Cerebellar nuclear complex (tissue), 1 donor: ENCODE measurements around the gene INSIG2.

Source experiments
- DNase-seq, 2 experiments: peaks; one replicate each; lab custom pipeline; 2025; lab: John Stamatoyannopoulos, UW

The INSIG2 gene

DNA sequence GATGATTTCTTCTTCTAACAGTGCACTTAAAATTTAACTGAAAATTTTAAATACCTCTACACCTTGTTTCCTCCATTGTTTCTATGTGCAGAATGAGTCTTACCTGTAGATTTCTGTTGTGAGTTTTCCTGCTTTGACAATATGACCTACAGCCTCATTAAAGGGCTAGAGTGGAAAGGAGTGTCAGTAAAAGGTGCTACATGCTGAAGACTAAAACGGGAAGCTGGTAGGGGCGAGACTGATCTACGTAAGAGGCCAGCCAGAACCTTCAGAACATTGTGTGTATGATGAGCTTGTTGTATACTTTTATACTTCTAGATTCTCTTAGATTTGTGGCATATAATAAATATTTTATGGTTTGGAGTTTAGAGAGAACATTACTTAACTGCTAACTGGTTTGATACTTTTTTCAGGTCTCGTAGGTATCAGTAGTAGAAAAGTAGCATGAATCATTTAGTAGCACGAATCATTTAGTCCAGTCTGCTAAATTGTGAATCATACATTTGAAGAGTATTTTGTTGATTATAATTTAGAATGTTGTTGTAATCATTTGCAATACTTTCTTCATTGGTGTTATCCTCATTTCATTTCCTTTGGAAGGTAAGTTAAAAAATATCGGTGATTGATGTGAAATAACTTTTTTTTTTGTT is 14.3 kb downstream of the INSIG2 start:
- DNase-seq: no peak

DNA sequence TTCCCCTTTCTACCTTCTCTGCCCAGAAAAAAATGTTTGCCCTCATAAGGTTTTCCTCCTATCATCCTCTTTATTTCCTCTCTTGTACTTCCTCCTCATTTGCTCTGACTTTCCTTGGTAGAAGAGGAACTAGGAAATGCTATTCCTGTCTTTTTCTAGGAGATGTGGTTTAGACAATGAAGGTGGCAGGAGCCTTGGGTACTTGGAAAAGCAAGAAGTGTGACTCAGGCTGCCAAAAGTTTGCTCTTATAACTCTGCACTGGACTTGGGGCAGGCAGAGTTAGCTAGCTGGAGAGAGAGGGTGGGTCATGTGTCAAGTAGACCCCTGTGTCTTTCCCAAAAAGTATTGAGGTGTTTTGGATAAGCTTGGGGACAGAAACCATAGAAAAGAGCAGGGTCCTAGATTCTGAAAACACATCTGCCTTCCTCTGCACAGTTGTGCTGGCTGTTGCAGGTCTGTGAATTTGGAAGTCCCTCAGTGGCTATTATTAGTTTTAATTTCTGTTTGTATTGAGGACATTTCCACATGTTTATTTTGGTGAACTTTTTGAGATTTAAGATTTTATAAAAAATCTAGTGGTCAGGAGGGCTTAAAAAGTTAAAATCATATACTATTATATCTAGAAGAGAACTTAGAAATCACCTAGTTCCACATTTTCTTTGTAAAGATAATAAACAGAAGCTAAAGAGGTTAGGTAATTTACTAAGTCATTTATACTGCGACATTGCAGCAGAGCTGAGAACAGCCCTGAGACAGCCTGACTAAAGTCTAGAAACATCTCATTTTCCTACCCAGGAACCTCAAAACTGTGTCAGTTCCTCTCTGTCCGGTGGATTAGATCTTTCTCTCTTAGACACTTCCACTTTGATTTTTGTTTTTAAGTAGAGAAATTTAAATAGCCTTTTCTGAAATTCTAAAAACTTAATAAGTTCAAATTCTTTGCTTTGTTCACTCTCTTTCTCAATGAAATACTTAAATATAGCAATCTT is 16.0 kb downstream of the INSIG2 start:
- no peak for DNase-seq

DNA sequence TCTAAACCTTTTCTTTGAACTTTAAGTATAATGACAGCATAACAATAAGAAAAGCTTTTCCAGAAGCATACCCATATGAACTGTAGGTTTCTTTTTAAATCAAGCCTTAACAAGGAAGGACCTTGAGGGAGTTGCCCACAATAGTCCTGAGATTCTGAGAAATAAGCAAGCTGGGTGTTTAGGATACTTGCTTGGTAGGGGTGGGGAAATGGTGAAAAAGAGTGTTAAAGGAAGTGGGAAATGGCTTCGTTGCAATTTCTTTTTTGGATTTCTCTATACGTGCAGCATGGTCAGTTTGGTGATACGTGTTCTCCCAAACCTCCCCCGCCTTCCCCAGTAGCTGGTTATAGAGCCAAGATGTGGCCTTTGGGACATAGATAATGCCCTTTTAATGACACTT is 17.2 kb downstream of the INSIG2 start:
- no peak for DNase-seq

DNA sequence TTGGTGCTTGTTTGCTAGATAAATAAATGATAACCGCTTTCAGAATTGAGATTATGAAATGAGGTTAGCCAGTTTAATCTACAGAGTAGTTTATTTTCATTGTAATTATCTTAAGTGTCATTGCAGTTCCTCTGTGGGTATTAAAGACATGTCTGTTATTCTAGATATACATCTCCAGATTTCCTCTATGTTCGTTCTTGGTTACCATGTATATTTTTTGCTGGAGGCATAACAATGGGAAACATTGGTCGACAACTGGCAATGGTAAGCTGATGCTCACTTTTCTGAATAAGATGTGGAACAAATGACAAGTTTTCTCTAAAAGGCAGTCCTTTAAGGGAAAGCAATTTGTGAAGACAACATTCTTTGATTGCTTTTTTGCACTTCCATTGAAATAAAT is 18.7 kb downstream of the INSIG2 start:
- no peak for DNase-seq

DNA sequence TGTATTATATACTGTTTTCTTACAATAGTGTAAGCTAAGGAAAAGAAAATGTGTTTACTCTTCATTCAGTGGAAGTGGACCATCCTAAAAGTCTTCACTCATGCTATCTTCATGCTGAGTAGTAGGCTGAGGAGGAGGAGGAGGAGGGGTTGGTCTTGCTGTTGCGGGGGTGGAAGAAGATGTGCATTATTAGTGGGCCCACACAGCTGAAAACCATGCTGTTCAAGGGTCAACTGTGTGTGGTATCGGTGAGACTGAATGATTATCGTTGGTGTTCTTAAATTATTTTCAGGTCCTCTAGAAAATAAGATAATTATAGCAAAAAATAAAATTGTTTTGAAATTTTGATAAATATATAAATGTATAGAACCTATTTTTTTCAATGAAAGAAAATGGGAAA is 22.0 kb downstream of the INSIG2 start:
- DNase-seq: no peak

DNA sequence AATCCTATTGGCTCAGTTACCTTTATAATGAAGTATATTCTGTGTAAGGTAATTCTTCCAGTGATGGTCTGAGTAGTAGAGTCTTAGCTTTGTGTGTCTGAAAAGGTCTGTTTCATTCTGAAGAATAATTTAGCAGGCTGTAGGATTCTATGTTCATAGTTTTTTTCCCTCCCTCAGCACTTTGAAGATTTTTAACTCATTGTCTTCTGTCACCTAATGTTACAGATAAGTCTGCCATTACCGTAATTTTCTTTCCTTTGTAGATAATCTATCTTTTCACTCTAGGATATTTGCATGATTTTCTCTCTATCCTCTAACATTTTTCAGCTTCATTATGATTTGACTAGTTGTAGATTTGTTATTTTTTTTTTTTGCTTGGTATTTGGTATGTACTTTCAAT is 22.7 kb downstream of the INSIG2 start:
- DNase-seq: no peak

DNA sequence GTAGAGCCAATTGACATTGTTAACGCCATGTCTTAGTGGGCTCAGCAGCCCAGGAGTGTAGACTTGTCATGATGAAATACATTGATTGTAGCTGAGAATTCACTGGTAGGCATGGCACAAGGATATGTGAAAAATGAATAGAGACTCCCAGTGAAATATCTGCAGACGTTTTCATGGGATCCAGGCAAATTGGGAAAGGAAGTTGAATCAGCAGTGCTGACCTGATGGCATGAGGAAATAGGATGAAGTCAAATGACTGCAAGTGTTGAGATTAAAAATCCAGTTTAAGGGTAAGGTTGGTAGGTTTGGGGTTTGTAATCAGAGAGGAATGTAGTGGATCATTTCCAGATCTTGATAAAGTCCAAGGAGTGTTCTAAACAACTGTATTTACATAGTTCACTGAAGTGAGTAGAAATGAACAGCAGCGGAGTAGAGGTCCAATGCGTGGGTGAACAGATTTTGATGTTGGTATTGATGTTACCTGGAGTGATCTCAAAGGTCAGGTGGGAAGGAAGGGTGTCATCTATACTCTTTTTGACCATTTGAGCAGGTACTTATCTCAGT is 24.6 kb downstream of the INSIG2 start:
- no peak for DNase-seq

DNA sequence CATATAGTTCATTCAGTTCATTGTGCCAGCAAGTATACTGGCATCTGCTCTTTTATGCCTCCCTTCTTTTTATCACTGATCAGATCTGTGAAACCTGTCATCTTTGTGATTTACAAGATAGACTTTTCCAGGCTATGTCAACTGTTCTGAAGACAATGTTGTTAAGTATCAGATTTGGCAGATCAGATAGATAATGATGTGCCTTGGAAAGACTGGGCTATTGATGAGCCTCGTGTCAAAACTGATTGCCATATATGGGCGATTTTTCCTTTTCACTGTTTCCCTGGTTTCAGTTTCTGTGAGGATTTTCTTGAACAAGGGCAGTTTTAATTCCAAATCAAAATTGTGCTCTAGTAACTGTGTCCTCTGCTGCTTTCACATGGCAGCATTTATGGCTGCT is 26.6 kb downstream of the INSIG2 start:
- DNase-seq: no peak

DNA sequence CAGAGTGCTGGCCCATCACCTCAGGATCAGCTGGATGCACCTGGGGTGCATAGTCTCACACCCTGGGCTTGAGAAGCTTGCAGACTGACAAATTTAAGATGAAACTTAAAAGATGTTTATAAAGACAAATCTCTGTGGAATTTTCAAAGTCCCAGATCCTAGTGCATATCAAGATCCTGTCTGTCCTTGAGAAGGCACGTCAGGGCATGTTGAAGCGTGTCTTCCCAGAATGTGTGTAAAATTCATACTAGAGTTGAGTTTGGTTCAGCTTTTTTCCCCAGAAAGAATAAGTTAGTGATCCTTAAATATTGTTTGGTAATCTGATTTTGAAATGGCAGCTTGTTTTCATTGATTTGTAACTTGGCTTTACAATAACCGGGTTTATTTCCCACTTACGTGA is 27.5 kb downstream of the INSIG2 start:
- no peak for DNase-seq

DNA sequence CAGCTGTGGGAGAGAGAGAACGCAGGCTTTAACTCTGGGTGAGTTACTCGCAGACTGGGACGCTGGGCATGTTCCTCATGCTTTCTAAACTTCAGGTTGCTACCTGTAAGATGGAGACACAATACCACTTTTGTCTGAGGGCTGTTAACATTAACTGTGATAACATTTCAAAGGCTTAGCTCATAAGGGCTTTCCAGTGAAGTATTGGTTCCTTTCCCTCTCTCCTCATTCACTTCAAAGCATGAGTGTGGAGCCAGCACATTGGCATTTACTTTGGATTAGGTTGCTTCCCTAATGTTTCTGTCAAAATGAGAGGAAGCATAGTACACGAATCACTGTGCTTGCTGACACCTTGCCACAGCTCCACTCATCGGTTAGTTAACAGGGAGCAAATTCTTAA is 30.2 kb downstream of the INSIG2 start:
- DNase-seq: no peak

DNA sequence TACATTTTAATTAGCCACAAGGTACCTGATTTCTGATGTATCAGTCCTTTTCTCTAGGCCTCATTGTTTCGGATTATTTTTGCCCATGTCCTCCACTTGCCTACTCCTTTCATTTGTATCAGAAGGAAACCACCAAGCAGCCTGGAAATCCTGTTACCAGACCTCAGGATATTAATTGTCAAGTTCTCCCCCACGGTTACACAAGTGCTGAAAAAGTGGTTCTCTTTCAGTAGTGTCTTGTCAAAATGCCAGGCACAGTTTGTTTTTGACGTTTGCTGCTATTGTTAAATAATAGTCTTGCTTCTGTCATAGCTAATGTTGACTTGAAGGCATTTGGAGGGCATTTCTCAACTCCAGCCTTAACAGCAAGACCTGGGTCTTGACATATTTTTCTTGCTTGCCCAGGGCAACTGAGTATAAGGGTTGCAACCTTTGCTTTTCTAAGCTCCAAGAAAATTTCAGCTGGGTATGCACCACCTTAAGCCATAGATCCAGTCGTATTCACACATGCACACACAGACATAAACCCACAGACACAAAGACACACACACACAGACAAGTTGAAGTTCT is 31.0 kb downstream of the INSIG2 start:
- no peak for DNase-seq

DNA sequence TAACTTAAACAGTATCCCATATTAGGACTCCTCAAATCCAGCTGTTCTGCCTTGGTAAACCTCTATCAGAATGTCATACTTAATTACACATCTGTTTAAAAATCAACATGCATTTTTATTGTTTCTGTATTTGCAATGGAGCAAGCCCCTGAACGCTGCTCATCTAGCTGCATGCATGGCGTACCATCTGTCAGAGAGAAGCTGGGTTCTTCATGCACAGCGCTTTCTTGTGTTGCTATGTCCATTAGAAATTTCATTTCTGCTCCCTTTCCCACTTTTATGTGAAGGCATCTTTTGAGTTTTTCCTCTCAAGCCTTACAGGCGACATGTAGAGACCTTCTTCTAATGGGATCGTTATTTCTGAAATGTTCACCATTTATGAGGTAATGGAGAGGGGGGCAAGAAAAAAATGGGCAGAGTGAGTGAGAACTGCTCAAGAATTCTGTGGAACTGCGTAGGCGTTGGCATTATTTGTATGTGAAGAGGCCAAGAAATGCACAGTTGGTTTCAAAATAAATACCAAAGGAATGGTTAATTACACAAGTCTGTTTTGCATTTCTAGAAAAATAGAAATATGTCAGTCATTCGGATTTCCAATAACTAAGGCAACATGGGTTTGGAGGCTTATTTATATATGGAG is 31.6 kb downstream of the INSIG2 start:
- no peak for DNase-seq

DNA sequence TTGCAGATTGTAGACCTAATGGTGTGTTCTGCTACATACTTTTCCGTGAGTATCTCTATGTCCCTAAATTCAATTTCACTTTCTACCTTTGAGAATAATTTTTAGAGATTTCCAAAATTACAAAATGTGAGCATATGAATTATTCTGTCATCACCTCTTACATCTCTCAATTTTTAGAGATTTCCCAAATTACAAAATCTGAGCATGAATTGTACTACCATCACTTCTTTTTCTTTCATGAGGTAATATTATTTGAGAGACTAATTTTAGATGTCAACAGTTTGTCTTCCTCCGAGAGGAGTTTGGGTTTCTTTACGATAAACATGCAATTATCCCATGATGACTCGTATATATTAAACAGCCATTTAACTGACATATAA is 32.1 kb downstream of the INSIG2 start:
- no peak for DNase-seq

DNA sequence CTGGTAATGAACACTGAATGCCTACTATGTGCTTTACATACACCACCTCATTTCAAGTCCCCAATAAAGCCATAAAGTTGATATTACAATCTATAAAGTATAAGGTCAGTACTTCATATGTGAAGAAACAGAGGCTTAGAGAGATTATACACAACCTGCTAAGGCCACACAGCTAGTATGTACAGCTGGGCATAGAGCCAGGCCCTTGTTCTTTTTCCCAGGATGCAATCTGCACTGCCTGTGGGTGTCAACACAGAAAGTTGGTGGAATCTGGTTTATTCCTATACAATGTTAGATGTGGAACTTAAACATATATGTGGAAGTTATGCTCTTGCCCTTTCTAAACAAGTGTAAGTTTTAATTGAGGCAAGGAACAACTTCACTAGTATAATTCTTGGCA is 32.8 kb downstream of the INSIG2 start:
- DNase-seq: no peak

DNA sequence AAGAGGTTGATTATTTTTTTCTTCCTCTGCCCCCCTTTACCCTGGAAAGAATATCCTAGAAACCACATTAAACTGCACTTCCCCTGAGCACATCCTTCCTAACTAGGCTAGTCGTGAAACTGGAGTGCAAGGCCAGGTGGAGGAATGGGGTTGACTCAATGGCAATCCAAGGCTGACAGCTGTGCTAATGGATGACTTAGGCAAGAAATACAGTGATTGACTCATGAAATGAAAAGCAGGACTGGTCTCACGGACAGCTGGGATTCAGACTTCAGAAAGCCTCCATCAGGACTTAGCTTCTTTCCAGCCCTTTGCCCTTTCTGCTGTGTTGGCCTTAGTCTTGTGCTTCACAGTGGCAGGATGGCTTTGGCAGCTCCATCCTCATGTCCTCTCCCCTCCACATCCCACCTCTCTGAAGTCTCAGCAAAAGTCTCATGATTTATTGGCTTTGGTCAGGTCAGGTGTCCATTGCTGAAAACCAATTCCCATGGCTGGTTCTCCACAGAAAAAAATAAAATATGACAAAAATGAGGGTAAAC is 33.8 kb downstream of the INSIG2 start:
- no peak for DNase-seq

DNA sequence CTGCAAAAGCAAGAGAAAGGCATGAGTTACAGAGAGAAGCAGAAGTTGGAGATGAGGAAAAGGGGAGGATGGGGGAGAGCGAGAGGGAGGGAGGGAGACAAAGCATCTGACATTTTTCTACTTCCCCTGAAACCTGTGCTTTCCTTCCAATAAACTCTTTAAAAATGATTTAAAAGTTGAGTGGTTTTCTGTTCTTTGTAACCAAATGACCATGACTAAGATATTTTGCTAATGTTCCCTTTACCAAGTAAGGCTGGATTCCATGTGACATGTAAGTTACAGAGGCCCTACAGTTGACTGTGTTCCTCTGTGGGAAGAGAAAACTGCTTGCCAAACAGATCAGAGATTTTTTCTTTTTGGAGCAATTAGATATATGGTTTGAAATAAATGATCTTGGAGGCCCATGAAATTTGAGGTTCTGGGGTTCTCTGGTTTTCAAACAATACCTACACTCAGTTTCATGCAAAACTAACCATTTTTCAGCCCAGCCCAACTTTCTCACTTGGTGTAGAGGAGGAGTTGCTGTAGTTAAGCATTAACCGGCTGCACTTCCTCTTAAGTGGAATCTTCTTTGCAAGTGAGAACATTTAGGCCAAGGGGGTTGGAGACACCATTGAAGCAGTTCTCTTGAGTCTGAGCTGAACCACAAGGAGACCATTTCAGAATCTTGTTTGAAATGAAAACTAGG is 34.5 kb downstream of the INSIG2 start:
- DNase-seq: no peak

DNA sequence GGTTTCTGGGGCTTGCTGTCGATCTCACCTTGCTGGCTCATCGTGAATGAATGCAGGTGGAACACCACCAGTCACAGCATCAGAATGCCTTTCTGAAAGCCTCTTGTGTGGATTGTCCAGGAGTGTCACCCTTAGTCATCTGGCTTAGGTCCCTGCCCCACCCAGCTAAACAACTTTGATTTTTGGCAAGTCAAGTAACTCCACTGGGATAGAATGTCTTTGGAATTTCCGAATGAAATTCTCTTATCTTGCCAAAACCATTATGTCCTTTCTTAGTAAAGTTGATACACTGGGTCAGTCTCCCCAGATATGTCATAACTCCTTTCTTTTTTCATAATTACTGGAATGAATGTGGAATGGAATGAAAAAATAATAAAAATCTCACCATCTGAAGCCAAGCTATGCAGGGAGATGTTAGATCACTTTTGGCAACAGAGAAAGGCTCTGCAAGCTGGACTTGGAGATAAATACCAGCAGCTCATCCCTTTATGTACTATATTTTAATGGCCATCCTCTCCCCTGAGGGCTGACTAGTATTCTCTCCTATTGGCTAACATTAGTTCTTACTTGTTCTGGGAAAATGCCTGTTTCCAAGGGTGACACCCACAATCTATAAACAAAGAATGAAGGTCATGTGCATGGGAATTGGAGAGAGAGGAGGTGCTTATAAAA is 35.4 kb downstream of the INSIG2 start:
- DNase-seq: no peak

DNA sequence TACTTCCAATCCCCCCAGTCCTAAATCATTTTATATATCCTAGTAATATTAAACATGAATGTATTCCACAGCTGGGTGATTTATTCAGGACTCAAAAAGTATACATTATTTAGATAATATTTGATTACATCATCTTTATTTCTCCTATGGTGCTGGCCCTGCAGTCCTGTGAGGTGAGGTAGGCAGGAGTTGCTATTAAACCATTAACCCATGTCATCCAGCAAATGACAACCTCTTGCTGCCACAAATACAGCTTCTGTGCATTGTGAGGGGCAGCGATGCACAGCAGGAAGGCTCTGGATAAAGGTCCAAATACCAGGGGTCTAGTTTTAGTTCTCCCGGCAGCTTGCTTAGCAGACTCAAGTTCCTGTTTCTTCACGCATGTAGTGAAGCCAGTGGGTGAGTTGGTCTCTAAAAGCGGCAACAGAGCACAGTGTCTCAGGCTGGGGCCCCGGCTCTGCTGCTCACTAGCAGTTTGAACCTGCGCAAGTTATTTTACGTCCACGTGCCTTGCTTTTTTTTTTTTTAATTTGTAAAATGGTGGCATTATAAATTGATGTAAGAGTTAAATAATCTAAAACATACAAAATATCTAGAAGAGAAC is 36.1 kb downstream of the INSIG2 start:
- no peak for DNase-seq

DNA sequence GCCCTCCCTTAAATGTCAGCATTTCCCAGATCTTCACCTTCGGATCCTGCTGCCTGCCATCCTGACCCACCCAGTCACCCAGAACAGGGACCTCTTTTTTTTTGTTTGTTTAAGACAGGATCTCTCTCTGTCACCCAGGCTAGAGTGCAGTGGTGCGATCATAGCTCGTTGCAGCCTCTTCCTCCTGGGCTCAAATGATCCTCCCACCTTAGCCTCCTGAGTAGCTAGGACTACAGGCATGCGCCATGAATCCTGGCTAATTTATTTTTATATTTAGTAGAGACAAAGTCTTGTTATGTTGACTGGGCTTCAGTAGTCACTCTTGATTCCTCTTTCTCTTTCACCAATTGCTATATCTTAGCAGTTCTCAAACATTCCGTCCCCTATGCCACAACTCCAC is 39.0 kb downstream of the INSIG2 start:
- no peak for DNase-seq

DNA sequence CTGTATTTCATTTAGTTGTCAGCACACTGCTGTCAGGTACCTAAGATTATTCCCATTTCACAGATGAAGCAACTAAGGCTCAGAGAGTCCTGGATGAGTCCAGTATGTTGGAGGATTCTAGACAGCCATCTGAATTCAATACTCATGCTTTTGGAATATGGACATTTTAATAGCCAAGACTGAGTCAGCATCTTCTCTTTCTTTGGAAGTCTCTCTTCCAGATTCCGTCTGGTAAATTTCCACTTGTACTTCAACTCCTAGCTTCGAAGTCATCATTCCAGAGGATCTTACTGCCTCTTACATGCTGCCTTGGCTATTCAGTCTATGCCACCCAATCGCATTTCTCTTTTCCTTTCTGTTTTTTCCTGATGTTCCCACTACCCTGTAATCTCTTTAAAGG is 40.6 kb downstream of the INSIG2 start:
- DNase-seq: no peak
